OCI-LY1 (cell line): ENCODE results near the gene RASSF9.

Experiments used
- CTCF ChIP-seq: fragments of 200-600 bp; sonication (generic), shearing (Covaris generic); IDR thresholded peaks from 2 replicates; pipeline ENCODE4 v1.5.1; 2017; ENCODE audit warnings: mild to moderate bottlenecking, antibody characterized with exemption, low read length, moderate library complexity, mixed read lengths
- EZH2 ChIP-seq: fragments of 200-600 bp; sonication (generic), shearing (Covaris generic); IDR thresholded peaks from 2 replicates; pipeline ENCODE4 v1.8.0; 2017; ENCODE audit warnings: borderline replicate concordance, mixed run types, mild to moderate bottlenecking, antibody characterized with exemption, low read length, moderate library complexity, mixed read lengths

GRCh38 chr12:85759091-85759490 is 77.1 kb downstream of the RASSF9 start:
- no peak for TF ChIP-seq CTCF
- TF ChIP-seq EZH2 = no peak
